HL-60 (cell line): ENCODE data around the gene RSPO4.

ENCODE experiments used
- GABPA ChIP-seq: IDR thresholded peaks from 2 replicates; pipeline ENCODE4 v1.6.1; 2012; ENCODE audit warnings: low read depth
- SPI1 ChIP-seq: IDR thresholded peaks from 2 replicates; pipeline ENCODE4 v1.6.1; 2012; ENCODE audit warnings: low read depth, mild to moderate bottlenecking, borderline replicate concordance
- TF ChIP-seq, protein P1 (sequence below): IDR thresholded peaks from one replicate; pipeline ENCODE4 v1.5.1; 2011; ENCODE audit warnings: low read length, control low read depth, inconsistent platforms; ENCODE audit not compliant: insufficient read depth

GRCh38 chr20:963795-964194 is 38.3 kb downstream of the RSPO4 start:
- TF ChIP-seq, protein P1, sequence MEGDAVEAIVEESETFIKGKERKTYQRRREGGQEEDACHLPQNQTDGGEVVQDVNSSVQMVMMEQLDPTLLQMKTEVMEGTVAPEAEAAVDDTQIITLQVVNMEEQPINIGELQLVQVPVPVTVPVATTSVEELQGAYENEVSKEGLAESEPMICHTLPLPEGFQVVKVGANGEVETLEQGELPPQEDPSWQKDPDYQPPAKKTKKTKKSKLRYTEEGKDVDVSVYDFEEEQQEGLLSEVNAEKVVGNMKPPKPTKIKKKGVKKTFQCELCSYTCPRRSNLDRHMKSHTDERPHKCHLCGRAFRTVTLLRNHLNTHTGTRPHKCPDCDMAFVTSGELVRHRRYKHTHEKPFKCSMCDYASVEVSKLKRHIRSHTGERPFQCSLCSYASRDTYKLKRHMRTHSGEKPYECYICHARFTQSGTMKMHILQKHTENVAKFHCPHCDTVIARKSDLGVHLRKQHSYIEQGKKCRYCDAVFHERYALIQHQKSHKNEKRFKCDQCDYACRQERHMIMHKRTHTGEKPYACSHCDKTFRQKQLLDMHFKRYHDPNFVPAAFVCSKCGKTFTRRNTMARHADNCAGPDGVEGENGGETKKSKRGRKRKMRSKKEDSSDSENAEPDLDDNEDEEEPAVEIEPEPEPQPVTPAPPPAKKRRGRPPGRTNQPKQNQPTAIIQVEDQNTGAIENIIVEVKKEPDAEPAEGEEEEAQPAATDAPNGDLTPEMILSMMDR: no peak
- TF ChIP-seq SPI1 (no peak), GABPA (no peak)
